ENCODE measurements around the gene SCAF4.
"Not testable (repeated sequence)": the region's sequence is repeated elsewhere in the genome, so short reads cannot be mapped to it uniquely, and the experiment has no call there.

The SCAF4 gene

GRCh38 chr21:31744182-31744800 lies 12.4 kb upstream of the SCAF4 start:
- DNase-seq (ENCODE audit: low spot score) = no peak
- no peak for TF ChIP-seq CTCF (IDR thresholded peaks at IDR 0.05; ENCODE audit: borderline replicate concordance, control extremely low read depth, extremely low read depth, insufficient read depth, missing control alignments)
- in situ Hi-C loops (cut with MboI; ENCODE audit: low sequenced_read_pairs, unreplicated experiment) = no loop called here

GRCh38 chr21:31743712-31744111 lies 11.8 kb upstream of the SCAF4 start:
- no peak for TF ChIP-seq CTCF (IDR thresholded peaks at IDR 0.05; ENCODE audit: borderline replicate concordance, control extremely low read depth, extremely low read depth, insufficient read depth, missing control alignments)

GRCh38 chr21:31741116-31741515 lies 9.2 kb upstream of the SCAF4 start:
- no peak for TF ChIP-seq CTCF (IDR thresholded peaks at IDR 0.05; ENCODE audit: borderline replicate concordance, control extremely low read depth, extremely low read depth, insufficient read depth, missing control alignments)
- DNase-seq (ENCODE audit: low spot score) = no peak
- in situ Hi-C loops (cut with MboI; ENCODE audit: low sequenced_read_pairs, unreplicated experiment) = no loop called here

More at GRCh38 chr21:31743712-31744111, 11.8 kb upstream of the SCAF4 start:
- DNase-seq (ENCODE audit: low spot score) = no peak
- in situ Hi-C loops (cut with MboI; ENCODE audit: low sequenced_read_pairs, unreplicated experiment) = no loop called here

GRCh38 chr21:31737586-31738397 lies 5.9 kb upstream of the SCAF4 start:
- DNase-seq (ENCODE audit: low spot score); in situ Hi-C loops (cut with MboI; ENCODE audit: low sequenced_read_pairs, unreplicated experiment): not testable (repeated sequence)

- in situ Hi-C loops (cut with MboI; ENCODE audit: low sequenced_read_pairs, unreplicated experiment) = no loop called here
- DNase-seq (ENCODE audit: low spot score) = no peak
- no peak for TF ChIP-seq CTCF (IDR thresholded peaks at IDR 0.05; ENCODE audit: borderline replicate concordance, control extremely low read depth, extremely low read depth, insufficient read depth, missing control alignments)
Measured at GRCh38 chr21:31735511-31735992, 3.6 kb upstream of the SCAF4 start.

GRCh38 chr21:31733551-31734149 lies 1.7 kb upstream of the SCAF4 start:
- DNase-seq (ENCODE audit: low spot score) = no peak
- no peak for TF ChIP-seq CTCF (IDR thresholded peaks at IDR 0.05; ENCODE audit: borderline replicate concordance, control extremely low read depth, extremely low read depth, insufficient read depth, missing control alignments)
- in situ Hi-C loops (cut with MboI; ENCODE audit: low sequenced_read_pairs, unreplicated experiment) = no loop called here
